Body of pancreas (tissue), 4 donors: Measurements from ENCODE around the gene SLC22A3. TPM values are rescaled to one million over a fixed set of nuclear protein-coding genes. Genes with fewer than 3 reads are reported as not detected.

Experiments
- ATAC-seq: fragments of 150-250 bp; one replicate; pipeline ENCODE4 v1.9.1; 2016
- DNase-seq, 4 donors: peaks; one replicate each; pipeline ENCODE4 v3.0.0-alpha.2; 2019
- H3K27ac ChIP-seq, 4 donors: fragments of 200-600 bp; sonication (generic); 1 replicate in 3 of 4; 2 replicates in 1 of 4; pipeline versions ENCODE4 v1.5.1 to v1.6.1; 2016 to 2019; ENCODE audit warnings: mild to moderate bottlenecking in 1 of 4, mixed read lengths in 1 of 4, moderate library complexity in 1 of 4
- H3K27me3 ChIP-seq, 2 donors: fragments of 200-600 bp; sonication (generic); one replicate each; pipeline ENCODE4 v1.6.0; 2016; ENCODE audit warnings: mild to moderate bottlenecking in 1 of 2
- H3K36me3 ChIP-seq, 2 donors: fragments of 200-600 bp; sonication (generic); replicated peaks in 1 of 2; 2 replicates each; pipeline ENCODE4 v1.5.1; 2016; ENCODE audit warnings: low read depth in 2 of 2; ENCODE audit not compliant: insufficient read depth in 1 of 2
- H3K4me1 ChIP-seq: fragments of 200-600 bp; sonication (generic); one replicate; pipeline ENCODE4 v1.6.0; 2016
- H3K4me3 ChIP-seq, 2 donors: fragments of 200-600 bp; sonication (generic); 1 replicate in 1 of 2; 2 replicates in 1 of 2; pipeline ENCODE4 v1.5.1; 2016 to 2019
- H3K9me3 ChIP-seq, 3 donors: fragments of 200-600 bp; sonication (generic); 1 replicate in 2 of 3; 2 replicates in 1 of 3; pipeline ENCODE4 v1.5.1; 2016
- CTCF ChIP-seq, 7 experiments: fragments of 450-650 bp in 4 of 7; fragments of 200-600 bp in 3 of 7; sonication (generic) in 3 of 7; IDR thresholded peaks; one replicate each; pipeline ENCODE4 v1.5.1; 2016 to 2019; ENCODE audit warnings: antibody characterized with exemption in 7 of 7
- POLR2A ChIP-seq, 3 donors: fragments of 450-650 bp; IDR thresholded peaks; one replicate each; pipeline ENCODE4 v1.6.1; 2016; ENCODE audit warnings: antibody characterized with exemption in 3 of 3, mild to moderate bottlenecking in 2 of 3
- WGBS, 2 donors: methylation state at CpG; one replicate each; pipeline ENCODE4 v1.1.5; 2017; 5-methylcytosine and 5-hydroxymethylcytosine counted together
- intact Hi-C: fragments of 100-400 bp; cut with DNase I; formaldehyde crosslinking; loops from one replicate; pipeline ENCODE4 v1.15.1; 2023
- total RNA-seq, 2 donors: library from RNA; depleted of rRNA; stranded (reverse); fragments of >200 nt; gene quantifications; one replicate each; pipeline ENCODE4 v1.1.0, GENCODE V29; 2016

The SLC22A3 gene
- total RNA-seq, 2 donors from 2014 or later = 4.9 TPM; not detected in 1

- H3K4me1 ChIP-seq = no peaks in the 10 kb centered on the region
- H3K27ac ChIP-seq = no peak overlapping the region
- no peak for ATAC-seq
- no peaks in the 10 kb centered on the region for H3K9me3 ChIP-seq
- no peaks in the 10 kb centered on the region for H3K27me3 ChIP-seq
- H3K36me3 ChIP-seq = no peaks in the 10 kb centered on the region
- intact Hi-C loops = no loop called here
- H3K4me3 ChIP-seq = no peak overlapping the region
- TF ChIP-seq POLR2A (IDR thresholded peaks at IDR 0.05) = no peak
- no peak for TF ChIP-seq CTCF (IDR thresholded peaks at IDR 0.05)
- DNase-seq = no peak
- WGBS, 2 donors = 49 to 65% methylated on average over 2 of the region's 2 CpGs
Measured at GRCh38 chr6:160303806-160304205, 44.4 kb upstream of the SLC22A3 start.

GRCh38 chr6:160305926-160306713, 42.1 kb upstream of the SLC22A3 start:
- Histone ChIP-seq H3K27ac (no peak overlapping the region), H3K4me1 (no peaks in the 10 kb centered on the region), H3K9me3 (peaks cover 0 to 3% (median 0%) of the 10 kb centered on the region in 3 donors), H3K36me3 (no peaks in the 10 kb centered on the region), H3K4me3 (no peak overlapping the region), H3K27me3 (no peaks in the 10 kb centered on the region)
- DNase-seq = peak in 2 of 4 donors; percentile 11 to 15
- 41 to 47% methylated on average over 7 of the region's 7 CpGs for WGBS, 2 donors
- ATAC-seq = peak; percentile 35
- intact Hi-C loops = no loop called here
- TF ChIP-seq POLR2A (IDR thresholded peaks at IDR 0.05) = no peak
- TF ChIP-seq CTCF (IDR thresholded peaks at IDR 0.05) = no peak

- intact Hi-C loops = no loop called here
- no peaks in the 10 kb centered on the region for H3K4me1 ChIP-seq
- no peak overlapping the region for H3K27ac ChIP-seq
- DNase-seq (no peak), ATAC-seq (no peak)
- H3K4me3 ChIP-seq = no peak overlapping the region
- no peaks in the 10 kb centered on the region for H3K36me3 ChIP-seq
- no peak for TF ChIP-seq CTCF (IDR thresholded peaks at IDR 0.05)
- TF ChIP-seq POLR2A (IDR thresholded peaks at IDR 0.05) = no peak
- peaks cover 0 to 3% (median 3%) of the 10 kb centered on the region in 3 donors for H3K9me3 ChIP-seq
- no peaks in the 10 kb centered on the region for H3K27me3 ChIP-seq
Measured at GRCh38 chr6:160309718-160310117, 38.5 kb upstream of the SLC22A3 start.

- Histone ChIP-seq H3K36me3 (no peaks in the 10 kb centered on the region), H3K4me3 (no peak overlapping the region), H3K27me3 (no peaks in the 10 kb centered on the region), H3K4me1 (no peaks in the 10 kb centered on the region), H3K9me3 (peaks cover 0 to 3% (median 3%) of the 10 kb centered on the region in 3 donors), H3K27ac (no peak overlapping the region)
- no peak for ATAC-seq
- no peak for TF ChIP-seq POLR2A (IDR thresholded peaks at IDR 0.05)
- 65 to 68% methylated on average over 2 of the region's 2 CpGs for WGBS, 2 donors
- no peak for DNase-seq
- intact Hi-C loops = no loop called here
Measured at GRCh38 chr6:160312900-160313299, 35.3 kb upstream of the SLC22A3 start.

GRCh38 chr6:160315310-160315709, 32.9 kb upstream of the SLC22A3 start:
- Histone ChIP-seq H3K9me3 (peaks cover 0 to 3% (median 0%) of the 10 kb centered on the region in 3 donors), H3K4me1 (no peaks in the 10 kb centered on the region), H3K27me3 (no peaks in the 10 kb centered on the region), H3K27ac (no peak overlapping the region), H3K4me3 (no peak overlapping the region), H3K36me3 (no peaks in the 10 kb centered on the region)
- TF ChIP-seq CTCF (IDR thresholded peaks at IDR 0.05) = no peak
- TF ChIP-seq POLR2A (IDR thresholded peaks at IDR 0.05) = no peak
- intact Hi-C loops = no loop called here
- no peak for DNase-seq
- no peak for ATAC-seq
- 69 to 79% methylated on average over 1 of the region's 1 CpG for WGBS, 2 donors
